Chondrocyte (in vitro differentiated cells): ENCODE measurements around the gene NT5C. TPM values are rescaled to one million over a fixed set of nuclear protein-coding genes. Genes with fewer than 3 reads are reported as not detected.

Experiments
- DNase-seq: peaks from one replicate; pipeline ENCODE4 v3.0.0; 2021; ENCODE audit warnings: mixed read lengths, low spot score
- H3K27ac Mint-ChIP-seq: one replicate; pipeline ENCODE4 v1.8.0; 2021; ENCODE audit warnings: mild to moderate bottlenecking, moderate library complexity, mixed read lengths; ENCODE audit not compliant: unreplicated experiment
- H3K27me3 Mint-ChIP-seq: 2 replicates; pipeline ENCODE4 v1.8.0; 2021; ENCODE audit warnings: low read depth, mixed read lengths
- H3K36me3 Mint-ChIP-seq: 2 replicates; pipeline ENCODE4 v1.8.0; 2021; ENCODE audit warnings: low read depth, mixed read lengths
- H3K4me1 Mint-ChIP-seq: 2 replicates; pipeline ENCODE4 v1.8.0; 2021; ENCODE audit warnings: low read depth, mild to moderate bottlenecking, mixed read lengths
- H3K4me3 Mint-ChIP-seq: one replicate; pipeline ENCODE4 v1.8.0; 2021; ENCODE audit warnings: mild to moderate bottlenecking, moderate library complexity, mixed read lengths; ENCODE audit not compliant: unreplicated experiment
- H3K9me3 Mint-ChIP-seq: 2 replicates; pipeline ENCODE4 v1.8.0; 2021; ENCODE audit warnings: low read depth, mixed read lengths
- CTCF ChIP-seq: fragments of 200-600 bp; sonication (generic); IDR thresholded peaks from 2 replicates; pipeline ENCODE4 v1.5.0; 2021; ENCODE audit warnings: antibody characterized with exemption, mild to moderate bottlenecking, moderate library complexity
- total RNA-seq: library from RNA; stranded (reverse); gene quantifications from 3 replicates; pipeline ENCODE4 v1.2.1, GENCODE V29; 2021

Gene NT5C
- total RNA-seq, 1 donor from 2014 or later, result 31.2 TPM

- no peak for DNase-seq
- Mint-ChIP-seq H3K27ac (no peak overlapping the region), H3K4me3 (no peak overlapping the region), H3K4me1 (peaks cover 18% of the 10 kb centered on the region), H3K9me3 (no peaks in the 10 kb centered on the region), H3K27me3 (no peaks in the 10 kb centered on the region), H3K36me3 (peaks cover 2% of the 10 kb centered on the region)
- no peak for TF ChIP-seq CTCF
Observed at GRCh38 chr17:75093548-75094158, 37.9 kb downstream of the NT5C start.

- Mint-ChIP-seq H3K4me3 (no peak overlapping the region), H3K9me3 (no peaks in the 10 kb centered on the region), H3K27ac (no peak overlapping the region), H3K36me3 (no peaks in the 10 kb centered on the region), H3K27me3 (no peaks in the 10 kb centered on the region), H3K4me1 (peaks cover 26% of the 10 kb centered on the region)
- TF ChIP-seq CTCF, result no peak
- DNase-seq, result no peak
Observed at GRCh38 chr17:75091855-75092327, 39.7 kb downstream of the NT5C start.

GRCh38 chr17:75090871-75091854, 40.4 kb downstream of the NT5C start:
- H3K4me1 Mint-ChIP-seq, result peaks cover 27% of the 10 kb centered on the region
- TF ChIP-seq CTCF, result no peak

GRCh38 chr17:75088465-75089417, 42.8 kb downstream of the NT5C start:
- Mint-ChIP-seq H3K9me3 (no peaks in the 10 kb centered on the region), H3K4me1 (peaks cover 37% of the 10 kb centered on the region), H3K27me3 (no peaks in the 10 kb centered on the region), H3K4me3 (peak overlapping the region; percentile 67), H3K27ac (no peak overlapping the region), H3K36me3 (no peaks in the 10 kb centered on the region)
- TF ChIP-seq CTCF, result no peak
- DNase-seq, result no peak

More at GRCh38 chr17:75090871-75091854, 40.4 kb downstream of the NT5C start:
- DNase-seq, result no peak
- no peak overlapping the region for H3K4me3 Mint-ChIP-seq
- no peaks in the 10 kb centered on the region for H3K9me3 Mint-ChIP-seq
- H3K27ac Mint-ChIP-seq, result no peak overlapping the region
- no peaks in the 10 kb centered on the region for H3K27me3 Mint-ChIP-seq
- no peaks in the 10 kb centered on the region for H3K36me3 Mint-ChIP-seq
